Adrenal gland (tissue), 5 donors: ENCODE measurements around the gene MLN.

Source experiments
- POLR2A ChIP-seq, 2 donors: fragments of 450-650 bp; IDR thresholded peaks; one replicate each; pipeline ENCODE4 v1.6.1; 2017; ENCODE audit warnings: antibody characterized with exemption in 2 of 2, mild to moderate bottlenecking in 2 of 2, moderate library complexity in 1 of 2
- TF ChIP-seq, protein P1 (sequence below), 6 experiments: fragments of 450-650 bp in 4 of 6; fragments of 200-600 bp in 2 of 6; sonication (generic) in 1 of 6; IDR thresholded peaks; 1 replicate in 5 of 6; 2 replicates in 1 of 6; pipeline versions ENCODE4 v1.5.1 to v1.8.0; 2016 to 2021; ENCODE audit warnings: antibody characterized with exemption in 6 of 6, mild to moderate bottlenecking in 2 of 6, moderate library complexity in 1 of 6
- donor health status: DM: no; HTN: no; CAD: no.

GRCh38 chr6:33769248-33769821 lies 34.5 kb downstream of the MLN start:
- TF ChIP-seq, protein P1, sequence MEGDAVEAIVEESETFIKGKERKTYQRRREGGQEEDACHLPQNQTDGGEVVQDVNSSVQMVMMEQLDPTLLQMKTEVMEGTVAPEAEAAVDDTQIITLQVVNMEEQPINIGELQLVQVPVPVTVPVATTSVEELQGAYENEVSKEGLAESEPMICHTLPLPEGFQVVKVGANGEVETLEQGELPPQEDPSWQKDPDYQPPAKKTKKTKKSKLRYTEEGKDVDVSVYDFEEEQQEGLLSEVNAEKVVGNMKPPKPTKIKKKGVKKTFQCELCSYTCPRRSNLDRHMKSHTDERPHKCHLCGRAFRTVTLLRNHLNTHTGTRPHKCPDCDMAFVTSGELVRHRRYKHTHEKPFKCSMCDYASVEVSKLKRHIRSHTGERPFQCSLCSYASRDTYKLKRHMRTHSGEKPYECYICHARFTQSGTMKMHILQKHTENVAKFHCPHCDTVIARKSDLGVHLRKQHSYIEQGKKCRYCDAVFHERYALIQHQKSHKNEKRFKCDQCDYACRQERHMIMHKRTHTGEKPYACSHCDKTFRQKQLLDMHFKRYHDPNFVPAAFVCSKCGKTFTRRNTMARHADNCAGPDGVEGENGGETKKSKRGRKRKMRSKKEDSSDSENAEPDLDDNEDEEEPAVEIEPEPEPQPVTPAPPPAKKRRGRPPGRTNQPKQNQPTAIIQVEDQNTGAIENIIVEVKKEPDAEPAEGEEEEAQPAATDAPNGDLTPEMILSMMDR (IDR thresholded peaks at IDR 0.05): no peak
- TF ChIP-seq POLR2A (IDR thresholded peaks at IDR 0.05): no peak
